NCI-H510A treated with DMSO at 0.1 percent for 48 hours (cell line): Measurements from ENCODE around the gene SLC25A51.
"Not testable (repeated sequence)": the region's sequence is repeated elsewhere in the genome, so short reads cannot be mapped to it uniquely, and the experiment has no call there.

ENCODE experiments used
- DNase-seq: peaks from one replicate; lab custom pipeline; 2025; lab: John Stamatoyannopoulos, UW

SLC25A51 gene

GRCh38 chr9:37905131-37905505 is 1.2 kb upstream of the SLC25A51 start:
- no peak for DNase-seq

GRCh38 chr9:37904445-37905130 is 661 bp upstream of the SLC25A51 start:
- DNase-seq, result no peak

GRCh38 chr9:37902796-37903646 is 906 bp downstream of the SLC25A51 start:
- no peak for DNase-seq

- no peak for DNase-seq
Observed at GRCh38 chr9:37902131-37902530, 1.8 kb downstream of the SLC25A51 start.

DNA sequence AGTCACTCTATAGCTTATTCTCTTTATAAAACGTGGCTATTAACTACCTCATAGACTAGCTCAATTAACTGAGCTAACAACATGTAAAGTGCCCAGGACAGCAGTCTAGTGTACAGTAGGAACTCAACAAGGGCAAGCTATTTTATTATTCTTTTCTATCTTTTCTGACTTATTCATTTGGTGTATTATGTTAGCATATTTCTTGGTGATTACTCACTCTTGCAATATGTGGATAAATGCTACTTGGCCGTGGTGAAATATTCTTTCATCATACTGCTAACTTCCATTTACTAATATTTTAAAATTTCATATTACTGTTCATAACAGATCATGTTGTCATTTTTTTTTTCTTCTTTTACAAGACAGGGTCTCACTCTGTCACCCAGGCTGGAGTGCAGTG is 4.9 kb downstream of the SLC25A51 start:
- no peak for DNase-seq

DNA sequence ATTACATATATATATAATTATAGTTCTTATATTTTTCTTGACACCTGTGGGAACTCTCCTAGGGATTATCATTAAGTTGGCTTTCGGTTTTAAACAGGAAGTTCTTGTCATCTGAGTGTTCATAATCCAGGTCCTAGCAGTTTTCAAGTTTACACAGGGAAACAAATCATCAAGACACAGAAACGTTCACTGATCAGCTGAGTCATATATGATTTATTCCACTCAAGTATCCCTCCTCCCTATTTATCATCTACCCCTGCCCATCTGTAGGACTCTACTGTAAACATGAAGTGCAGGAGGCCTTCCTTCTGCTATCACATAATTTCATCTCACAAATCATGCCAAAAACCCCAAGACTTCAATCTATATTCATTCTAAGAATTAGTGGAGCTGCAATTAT is 6.3 kb downstream of the SLC25A51 start:
- no peak for DNase-seq

GRCh38 chr9:37892063-37892462 is 11.9 kb downstream of the SLC25A51 start:
- no peak for DNase-seq

DNA sequence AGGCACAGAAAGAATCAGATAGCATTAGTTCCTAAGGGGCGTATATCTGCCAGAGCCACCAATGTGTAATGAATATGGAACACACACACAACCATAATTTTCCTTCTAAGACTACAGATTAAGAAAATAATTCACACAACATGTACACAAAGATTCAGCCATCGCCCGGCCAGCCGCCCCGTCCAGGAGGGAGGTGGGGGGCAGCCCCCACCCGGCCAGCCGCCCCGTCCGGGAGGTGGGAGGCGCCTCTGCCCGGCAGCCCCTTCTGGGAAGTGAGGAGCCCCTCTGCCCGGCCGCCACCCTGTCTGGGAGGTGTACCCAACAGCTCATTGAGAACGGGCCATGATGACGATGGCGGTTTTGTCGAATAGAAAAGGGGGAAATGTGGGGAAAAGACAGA is 12.9 kb downstream of the SLC25A51 start:
- not testable (repeated sequence) for DNase-seq

- DNase-seq, result no peak
Observed at GRCh38 chr9:37889536-37889935, 14.4 kb downstream of the SLC25A51 start.

GRCh38 chr9:37887977-37888583 is 15.8 kb downstream of the SLC25A51 start:
- DNase-seq, result not testable (repeated sequence)

DNA sequence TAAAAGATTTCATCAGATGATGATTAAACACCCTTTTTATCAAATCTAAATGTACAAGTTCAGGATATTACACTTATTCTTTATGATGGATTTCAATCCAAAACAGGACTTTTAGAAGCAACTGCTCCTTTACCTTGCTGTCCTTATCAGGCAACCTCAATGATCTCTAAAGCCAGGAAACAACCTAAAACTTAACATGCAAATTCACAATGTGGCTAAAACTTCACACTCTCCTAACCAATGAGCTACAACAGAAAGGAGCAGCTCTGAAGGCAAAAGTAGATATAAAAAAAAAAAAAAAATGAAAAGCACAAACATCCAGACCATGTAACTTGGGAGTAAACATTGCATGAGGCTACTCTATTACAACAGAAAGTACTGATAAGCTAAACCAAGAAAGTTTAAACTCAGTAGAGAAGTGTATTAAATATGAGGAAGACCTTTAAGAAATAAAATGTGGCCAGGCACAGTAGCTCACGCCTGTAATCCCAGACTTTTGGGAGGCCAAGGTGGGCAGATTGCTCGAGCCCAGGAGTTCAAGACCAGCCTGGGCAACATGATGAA is 22.9 kb downstream of the SLC25A51 start:
- no peak for DNase-seq

- DNase-seq, result no peak
Observed at GRCh38 chr9:37876376-37876775, 27.6 kb downstream of the SLC25A51 start.

DNA sequence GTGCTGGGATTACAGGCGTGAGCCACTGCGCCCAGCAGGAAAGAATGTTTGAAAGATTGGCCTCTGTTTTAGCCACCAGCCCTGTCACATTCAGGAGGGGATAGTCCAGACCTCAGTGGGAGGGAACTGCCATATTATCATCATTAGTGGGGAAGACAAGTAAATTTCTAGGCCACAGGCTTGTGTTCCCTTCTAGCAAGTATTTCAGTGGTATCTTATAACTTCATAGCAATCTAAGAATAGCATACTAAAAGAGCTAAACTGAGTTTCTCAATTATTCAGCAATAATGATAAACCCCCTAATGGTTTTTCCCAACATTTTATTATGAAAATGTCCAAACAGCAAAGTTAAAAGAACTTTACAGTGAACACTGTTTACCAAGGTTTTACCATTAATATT is 30.0 kb downstream of the SLC25A51 start:
- DNase-seq, result no peak

DNA sequence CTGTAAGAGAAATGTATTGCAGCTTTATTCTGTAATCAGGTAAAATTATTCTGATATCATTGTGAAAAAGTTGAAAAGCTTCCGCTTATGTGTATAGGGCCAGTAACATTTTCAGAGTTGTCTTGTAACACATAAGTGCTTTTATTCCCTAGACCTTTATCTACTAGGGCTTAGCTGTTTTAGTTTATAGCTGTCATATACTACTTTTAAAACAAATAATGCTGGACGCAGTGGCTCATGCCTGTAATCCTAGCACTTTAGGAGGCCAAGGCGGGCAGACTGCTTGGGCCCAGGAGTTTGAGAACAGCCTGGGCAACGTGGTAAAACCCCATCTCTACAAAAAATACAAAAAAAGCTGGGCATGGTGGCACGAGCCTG is 33.1 kb downstream of the SLC25A51 start:
- no peak for DNase-seq

GRCh38 chr9:37870081-37870798 is 33.7 kb downstream of the SLC25A51 start:
- DNase-seq, result no peak

DNA sequence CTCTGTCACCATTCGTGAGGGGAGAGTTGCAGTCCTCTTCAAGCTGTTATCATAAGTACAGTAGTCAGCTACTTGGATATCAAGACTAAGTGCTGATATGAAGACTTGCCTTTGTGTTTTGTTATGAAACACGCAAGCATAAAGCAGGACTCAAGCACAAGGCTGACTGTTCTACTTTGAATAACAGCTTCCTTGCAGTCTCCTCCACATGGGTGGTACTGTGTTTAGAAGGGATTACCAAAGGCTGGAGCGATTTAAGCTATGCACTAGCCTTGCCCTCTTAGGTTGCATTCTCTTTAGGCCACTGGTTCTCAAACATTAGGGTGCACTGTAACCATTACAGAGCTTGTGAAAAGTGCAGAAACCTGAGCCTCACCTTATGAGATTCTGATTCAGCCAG is 41.4 kb downstream of the SLC25A51 start:
- no peak for DNase-seq

DNA sequence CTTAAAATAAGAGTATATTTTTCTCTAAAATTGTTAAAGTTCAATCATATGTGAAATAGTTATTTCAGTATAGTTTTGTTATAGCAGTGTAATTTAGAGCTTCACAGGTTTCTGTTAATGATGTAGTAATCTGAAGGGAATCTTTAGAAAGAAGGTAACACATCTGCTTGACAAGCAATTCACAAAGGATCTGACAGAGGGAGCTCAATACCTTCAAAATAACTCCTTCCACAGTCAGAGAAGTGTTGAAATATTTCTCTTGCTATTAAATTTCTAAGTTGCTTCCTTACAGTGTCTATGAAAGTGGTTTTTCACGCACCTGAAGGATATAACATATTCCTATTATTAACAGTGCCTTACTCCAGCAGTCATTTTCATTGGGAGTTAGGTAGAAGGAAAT is 44.9 kb downstream of the SLC25A51 start:
- no peak for DNase-seq

DNA sequence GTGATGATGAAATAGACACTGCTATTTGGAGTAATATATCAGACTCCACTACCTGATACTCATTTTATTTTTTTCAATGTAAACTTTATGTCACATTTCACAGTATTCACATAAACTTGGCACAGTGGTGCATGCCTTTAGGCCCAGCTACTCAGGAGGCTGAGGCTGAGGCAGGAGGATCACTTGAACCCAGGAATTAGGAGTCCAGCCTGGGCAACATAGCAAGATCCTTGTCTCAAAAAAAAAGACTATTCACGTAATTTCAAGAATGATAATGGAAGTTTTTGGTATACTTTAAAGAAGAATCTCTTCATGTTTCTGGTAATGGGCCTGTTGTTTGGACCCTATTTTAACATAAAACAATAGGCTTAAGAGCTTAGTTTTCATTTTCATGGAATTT is 47.4 kb downstream of the SLC25A51 start:
- no peak for DNase-seq

- DNase-seq, result no peak
Observed at GRCh38 chr9:37852222-37852621, 51.7 kb downstream of the SLC25A51 start.

DNA sequence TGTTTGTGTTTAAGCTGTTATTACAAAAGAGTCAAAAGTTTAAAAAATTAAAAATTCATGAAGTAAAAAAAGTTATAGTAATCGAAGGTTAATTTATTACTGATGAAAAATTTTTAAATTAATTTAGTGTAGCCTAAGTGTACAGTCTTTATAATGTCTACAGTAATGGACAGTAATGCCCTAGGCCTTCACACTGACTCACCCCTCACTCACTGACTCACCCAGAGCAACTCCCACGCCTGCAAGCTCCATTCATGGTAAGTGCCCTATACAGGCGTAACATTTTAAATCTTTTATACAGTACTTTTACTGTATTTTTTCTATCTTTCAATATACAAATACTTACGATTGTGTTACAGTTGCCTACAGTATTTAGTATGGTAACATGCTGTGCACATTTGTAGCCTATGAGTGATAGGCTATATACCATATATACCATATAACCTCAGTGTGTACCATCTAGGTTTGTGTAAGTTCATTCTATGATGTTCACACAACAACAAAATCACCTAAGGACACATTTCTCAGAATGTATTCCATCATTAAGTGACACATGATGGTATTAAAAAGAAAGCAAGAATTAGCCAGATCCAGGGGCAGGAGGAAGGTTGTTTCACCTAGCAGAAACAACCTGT is 63.2 kb downstream of the SLC25A51 start:
- no peak for DNase-seq
